ENCODE results near the gene P3H2.

The P3H2 gene

DNA sequence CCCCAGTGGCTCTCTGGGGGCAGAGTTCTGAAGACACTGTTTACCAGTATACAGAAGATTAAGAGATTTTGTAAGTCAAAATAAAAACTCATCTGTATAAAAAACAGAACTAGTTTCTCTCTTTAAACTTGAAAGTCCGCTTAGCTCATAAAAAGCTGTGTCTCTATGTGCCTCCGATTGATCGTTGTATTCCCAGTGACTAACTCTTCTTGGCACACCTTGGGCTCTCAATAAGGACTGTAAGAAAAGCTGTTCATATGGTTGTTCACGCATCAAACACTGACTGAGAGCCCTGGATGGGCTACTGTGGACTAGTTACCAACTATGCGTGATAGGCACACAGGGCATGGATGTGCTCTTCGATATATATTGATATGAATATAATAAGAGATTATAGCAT is 107.9 kb downstream of the P3H2 start:
- DNase-seq, result no peak

DNA sequence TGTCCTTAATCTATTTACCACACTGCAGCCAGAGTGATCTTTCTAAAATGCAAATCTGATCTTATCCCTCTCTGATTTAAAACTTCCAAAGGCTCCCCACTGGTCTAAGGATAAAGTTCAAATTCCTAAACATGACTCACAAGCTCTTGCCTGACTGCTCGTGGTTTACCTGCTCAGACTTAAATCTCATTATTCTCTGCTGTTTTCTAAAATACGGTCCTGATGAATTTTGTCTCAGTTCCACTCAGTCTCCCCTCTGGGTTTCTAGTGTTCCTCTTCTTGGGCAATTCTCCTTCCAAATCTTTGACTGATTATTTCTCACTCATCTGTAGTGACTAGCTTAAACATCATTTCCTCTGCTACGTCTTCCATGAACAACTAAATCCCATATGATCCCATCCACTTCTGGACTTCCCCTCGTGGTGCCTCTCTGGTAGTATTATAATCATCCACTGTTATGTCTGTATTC is 108.3 kb downstream of the P3H2 start:
- DNase-seq, result no peak

DNA sequence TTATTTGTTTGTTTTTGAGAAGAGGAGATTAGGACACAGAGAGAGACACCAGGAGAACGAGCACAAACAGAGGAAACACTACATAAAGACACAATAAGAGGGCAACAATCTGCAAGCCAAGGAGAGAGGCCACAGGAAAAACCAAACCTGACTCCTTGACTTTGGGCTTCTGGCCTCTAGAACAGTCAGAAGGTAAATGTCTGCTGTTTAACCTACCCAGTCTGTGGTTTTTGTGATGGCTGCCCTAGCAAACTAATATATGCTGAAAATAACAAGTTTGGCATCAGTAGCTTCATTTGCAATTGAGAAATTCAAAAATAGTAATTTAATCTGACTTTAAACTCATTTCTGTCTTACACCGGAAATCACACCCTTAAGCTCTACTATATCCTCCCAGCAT is 110.2 kb downstream of the P3H2 start:
- no peak for DNase-seq

DNA sequence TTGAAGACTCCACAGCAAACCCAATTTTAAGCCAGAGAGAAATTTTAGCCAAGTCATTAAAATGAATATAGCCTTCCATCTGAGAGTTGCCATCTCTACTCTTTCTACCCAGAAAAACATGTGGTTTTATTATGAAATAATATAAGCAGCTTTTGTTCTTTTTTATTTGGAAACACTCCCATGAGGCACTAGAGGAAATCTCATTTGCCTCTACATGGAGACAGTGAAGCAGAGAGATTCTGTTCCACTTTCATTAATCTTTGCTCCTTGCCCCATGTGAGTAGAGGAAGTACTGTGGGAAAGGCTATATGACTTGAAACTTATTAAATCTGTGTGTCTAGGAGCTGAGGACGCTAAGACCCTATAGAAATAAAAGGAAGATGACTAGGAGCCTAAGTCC is 111.1 kb downstream of the P3H2 start:
- DNase-seq, result no peak

DNA sequence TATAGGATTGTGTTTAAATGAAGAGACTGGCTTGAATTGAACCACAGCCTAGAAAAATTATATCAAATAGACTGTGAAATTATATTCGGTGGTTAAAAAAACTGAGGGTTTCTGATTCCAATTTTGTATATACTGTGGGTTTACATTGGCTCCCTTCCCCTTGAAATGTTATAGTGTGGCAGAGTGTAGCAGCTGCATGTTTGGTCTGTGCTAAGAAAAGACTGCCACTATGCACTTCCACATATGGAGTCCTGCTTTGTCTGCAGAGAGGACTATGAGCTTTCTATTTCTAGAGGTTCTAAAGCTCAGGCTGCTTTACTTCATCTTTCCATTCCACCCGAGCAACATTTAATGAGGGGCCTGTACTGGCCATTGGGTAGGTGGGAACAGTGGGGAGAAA is 112.3 kb downstream of the P3H2 start:
- no peak for DNase-seq

DNA sequence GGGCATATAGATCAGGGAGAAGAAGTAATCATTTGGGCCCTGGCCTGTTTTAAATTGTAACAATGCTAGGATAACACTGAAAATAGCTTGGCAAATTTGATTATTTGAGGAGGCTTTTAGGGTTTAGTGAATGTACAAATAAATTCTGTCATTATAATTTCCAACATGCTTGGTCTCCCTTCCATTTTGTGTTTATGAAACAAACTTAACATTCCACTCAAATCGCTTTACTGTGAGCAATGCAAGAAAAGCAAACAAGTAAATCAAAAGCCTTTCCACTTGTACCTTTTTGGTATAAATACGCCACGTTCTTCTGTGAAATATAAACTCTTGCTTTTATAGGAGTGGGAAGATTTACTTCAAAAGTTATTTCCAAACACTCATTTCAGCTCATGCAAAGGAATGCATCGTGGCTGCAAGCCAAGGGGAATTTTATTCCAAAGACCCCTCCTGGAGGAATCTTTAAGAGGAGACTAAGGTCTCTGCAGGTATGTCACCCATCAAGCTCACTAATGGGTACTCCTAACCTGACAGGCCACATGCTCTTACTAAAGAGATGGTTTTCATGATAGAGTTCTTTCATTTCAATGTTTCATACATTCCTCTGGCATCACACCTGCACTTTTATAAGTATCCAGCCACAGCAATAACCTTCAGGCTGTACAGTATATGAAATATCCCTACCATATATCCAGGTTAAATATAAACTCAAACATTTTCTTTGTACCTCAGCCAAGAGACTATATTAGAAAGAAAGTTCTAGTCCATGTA is 115.2 kb downstream of the P3H2 start:
- no peak for DNase-seq

DNA sequence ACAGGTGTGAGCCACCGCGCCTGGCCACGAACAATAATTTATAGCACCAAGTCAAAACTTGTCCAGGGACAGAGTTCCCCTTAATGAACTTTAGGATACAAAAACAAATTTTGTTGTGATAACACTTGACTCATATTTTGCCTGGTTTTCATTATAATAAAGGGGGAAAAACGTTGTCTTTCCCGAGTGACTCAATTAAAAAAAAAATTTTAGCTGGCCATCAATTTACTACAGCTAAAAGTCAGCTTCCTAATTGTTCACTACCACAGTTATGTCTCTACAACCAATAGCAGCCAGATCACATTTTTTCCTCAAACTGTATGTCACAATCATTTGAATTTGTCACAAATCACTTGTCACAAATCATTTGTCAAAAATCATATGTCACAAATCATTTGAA is 116.0 kb downstream of the P3H2 start:
- no peak for DNase-seq

DNA sequence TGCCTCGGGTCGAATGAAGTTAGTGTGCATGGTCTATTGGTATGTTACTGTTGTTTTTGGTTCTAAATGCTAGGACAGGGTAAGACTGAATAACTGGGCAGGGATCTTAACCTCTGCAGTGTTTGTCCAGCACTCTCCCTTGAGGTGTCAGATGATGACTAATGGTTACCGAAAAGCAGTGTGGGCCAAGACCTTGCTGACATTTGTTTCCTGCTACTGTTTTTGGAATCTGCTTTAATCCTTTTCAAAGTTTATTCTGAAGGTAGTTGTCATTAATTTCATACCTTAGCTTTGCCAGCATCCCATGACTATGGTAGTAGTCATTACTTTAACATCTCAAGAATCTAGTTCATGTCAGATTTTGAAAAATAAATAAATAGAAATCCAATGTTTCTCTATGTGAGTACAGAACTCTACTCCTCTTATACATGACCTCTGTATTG is 117.0 kb downstream of the P3H2 start:
- no peak for DNase-seq

DNA sequence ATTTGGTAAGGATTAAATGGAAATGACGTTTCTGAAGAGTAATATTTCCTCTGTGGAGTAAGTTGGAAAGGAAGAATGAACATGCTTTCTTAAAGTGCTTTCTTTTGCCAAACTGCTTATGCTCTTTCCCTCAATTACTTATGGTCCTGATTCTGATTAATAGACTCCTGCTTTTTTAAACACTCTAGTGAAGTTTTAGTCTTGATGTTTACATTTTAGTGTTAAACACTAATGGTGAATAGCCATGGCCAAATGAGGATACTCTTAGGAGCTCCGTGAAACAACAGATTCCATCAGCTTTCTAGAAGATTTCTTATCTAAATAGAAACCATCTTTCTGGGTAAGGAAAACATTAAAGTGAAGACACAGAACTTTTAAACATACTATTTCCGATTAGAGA is 117.6 kb downstream of the P3H2 start:
- no peak for DNase-seq

DNA sequence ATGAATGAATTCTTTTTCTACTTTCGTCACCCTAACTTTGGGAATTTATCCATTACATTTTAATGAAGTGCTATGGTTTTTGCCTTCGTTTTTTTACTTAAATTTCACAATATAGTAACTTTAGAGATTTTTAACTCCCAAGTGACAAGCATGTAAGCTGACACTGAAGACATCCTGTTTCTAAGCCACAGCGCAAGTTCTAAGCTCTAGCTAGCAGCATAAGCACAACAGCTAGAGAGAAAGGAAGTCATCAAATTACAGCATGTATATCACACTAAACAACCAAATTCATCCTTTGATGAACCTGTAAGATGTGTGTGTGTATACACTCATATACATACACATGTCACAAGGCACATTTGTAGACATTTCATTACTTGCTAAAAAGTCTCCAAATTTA is 119.3 kb downstream of the P3H2 start:
- no peak for DNase-seq

DNA sequence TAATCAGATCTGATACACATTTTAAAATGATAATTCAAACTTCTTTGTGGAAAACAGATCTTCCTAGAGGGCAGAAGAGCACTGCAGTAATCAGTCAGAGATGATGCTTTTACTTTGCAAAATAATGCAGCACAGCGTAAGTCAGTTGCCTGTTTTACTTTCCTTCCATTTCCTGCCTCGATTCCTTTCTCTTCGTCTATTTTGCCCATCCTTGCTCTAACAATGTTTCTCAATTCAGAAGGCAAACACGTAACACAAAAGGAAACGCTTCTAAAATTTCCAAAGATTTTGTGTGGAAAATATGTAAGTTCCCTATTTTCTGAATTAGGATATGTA is 119.9 kb downstream of the P3H2 start:
- no peak for DNase-seq

DNA sequence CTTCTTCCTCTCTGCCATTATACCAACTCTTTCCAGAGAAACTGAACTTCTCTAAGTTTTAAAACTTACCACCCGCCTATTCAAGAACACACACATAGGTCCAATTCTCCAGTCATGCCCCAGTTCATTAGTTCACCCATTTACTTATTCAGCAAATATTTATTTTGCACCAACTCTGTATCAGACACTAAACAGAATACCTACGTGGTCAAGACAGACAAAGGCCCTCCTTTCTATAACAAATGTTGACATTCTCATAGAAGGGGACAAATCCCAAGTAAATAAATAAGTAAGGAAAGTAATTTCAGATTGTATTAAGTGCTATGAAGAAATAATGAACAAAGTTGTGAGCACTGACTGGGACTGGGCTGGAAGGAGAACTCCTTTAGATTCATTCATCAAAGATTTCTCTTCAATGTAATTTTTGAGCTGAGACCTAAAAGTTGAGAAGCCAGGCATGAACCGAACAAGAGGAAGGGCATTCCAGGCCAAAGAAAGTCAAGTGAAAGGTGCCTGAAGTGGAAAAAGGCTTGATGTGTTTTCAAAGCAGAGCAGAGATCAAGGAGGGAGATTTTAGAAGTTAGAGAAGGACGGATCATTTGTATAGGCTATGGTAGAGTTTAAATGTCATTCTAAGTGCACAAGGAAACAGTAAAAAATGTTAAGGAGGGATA is 120.4 kb downstream of the P3H2 start:
- DNase-seq, result no peak

DNA sequence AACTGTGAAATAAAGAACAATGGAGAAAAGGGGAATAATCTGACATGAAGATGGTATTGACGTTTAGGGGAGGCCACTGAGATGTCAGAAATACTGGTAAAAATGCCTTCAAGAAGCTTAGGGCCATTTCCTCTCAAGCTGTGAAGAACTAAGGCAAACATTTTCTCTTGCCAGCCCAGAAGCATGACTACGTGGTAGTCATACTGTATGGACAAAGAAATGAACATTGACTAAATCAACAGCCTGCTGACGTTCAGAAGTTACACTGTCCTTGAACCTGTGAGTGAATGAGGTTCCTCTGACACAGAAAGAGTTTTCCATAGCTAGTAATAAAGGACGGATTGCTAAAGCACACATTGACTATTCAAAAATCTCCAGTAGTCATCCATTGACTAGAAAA is 121.0 kb downstream of the P3H2 start:
- no peak for DNase-seq

DNA sequence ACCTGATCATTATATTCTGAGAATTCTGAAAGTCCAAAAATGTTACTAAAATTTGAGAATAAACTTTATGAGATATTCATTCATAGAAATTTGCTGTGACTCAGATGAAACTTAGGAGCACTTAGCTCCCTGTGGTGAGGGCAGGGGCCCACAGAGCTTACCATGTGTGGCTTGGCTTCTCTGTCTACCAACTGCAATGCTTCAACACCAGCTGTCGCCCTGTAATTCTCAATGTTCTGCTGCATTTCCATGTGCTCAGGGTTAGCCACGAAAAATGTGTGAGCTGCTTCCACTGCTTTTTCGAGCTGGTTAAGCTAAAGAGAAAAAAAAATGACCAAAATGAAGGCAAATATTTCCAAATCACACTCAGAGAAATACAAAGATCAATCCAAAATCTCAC is 125.6 kb downstream of the P3H2 start:
- no peak for DNase-seq

DNA sequence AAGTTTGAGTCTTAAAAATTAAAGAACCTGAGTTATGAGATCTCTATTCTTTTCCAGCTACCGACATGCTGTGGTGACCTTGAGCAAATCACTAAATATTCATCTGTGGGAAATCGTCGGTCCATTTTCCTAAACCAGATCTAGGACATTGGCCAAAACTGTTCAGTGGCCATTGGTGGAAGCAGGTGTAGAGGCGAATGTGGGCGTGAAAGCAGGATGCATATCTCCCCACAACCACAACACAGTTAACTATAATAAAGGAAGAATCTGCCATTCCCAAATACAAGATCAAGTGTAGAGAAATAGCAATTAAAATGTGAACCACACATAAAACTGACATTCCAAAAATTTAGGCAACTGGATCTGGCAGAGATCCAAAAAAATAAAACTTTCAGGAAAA is 129.9 kb downstream of the P3H2 start:
- DNase-seq, result no peak

DNA sequence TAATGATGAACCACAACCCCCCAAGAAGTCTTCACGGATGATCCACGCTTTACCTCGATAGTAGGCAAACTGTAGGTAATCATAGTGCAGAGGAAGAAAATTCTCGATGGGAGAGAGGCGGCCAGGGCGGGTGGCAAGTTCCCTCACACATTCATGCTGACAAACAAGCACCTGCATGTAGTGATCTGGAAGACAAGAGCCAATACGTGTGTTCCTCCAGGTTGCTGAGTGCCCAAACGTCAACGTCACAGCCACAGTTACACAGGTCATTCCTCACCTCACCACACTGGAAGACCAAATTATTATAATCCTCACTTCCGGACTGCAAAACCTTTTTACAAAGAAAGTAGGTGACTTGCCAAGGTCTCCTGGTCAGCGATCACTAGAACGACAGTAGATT is 131.8 kb downstream of the P3H2 start:
- DNase-seq, result no peak

DNA sequence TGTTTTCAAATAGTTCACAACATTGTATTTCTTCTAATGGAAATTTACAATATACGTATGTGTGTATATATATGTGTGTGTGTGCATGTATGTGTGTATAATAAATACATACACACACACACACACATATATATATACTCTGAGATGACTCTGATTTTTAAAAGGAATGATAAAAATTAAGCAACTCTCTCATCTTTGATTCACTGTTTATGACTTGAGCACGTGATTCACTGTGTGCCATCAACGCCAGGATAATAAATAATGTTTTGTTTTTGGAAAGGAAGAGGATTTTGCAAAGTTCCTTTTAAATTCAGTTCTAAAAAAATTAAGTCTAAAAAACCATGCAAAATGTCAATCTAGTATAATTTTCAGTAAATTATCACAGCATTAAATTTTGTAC is 132.4 kb downstream of the P3H2 start:
- DNase-seq, result no peak

DNA sequence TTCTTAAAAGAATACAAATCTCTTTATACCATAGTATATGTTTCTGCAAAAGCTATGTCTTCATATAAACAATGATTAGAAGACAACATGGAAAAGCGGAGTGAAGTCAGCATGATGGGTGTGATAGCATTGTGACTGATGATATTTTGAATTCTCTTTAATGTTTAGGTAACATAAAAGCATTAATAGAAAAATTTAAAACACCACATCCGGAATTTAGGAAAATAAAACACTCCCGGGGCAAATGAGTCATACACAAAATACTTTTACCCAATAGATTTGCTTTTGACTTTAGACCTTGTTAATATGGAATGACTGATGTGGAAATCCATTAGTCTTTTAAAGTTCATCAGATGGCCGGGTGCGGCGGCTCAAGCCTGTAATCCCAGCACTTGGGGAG is 134.7 kb downstream of the P3H2 start:
- no peak for DNase-seq

DNA sequence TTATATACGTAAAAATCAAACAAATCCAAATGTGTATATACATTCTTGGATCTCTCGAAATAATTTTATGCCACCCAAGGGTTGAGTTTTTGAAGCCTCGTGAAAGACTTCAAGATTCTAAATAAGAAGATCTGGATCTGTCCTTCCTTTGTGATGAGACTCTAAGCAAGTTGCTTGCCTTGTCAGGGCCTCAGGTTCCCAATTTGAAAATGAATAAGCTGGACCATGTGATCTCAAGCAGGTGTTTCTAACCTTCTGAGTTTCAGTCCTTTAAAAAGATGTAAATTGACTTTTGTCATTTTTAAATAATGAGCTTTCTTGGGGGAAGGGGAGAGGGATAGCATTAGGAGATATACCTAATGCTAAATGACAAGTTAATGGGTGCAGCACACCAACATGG is 137.1 kb downstream of the P3H2 start:
- DNase-seq, result no peak

DNA sequence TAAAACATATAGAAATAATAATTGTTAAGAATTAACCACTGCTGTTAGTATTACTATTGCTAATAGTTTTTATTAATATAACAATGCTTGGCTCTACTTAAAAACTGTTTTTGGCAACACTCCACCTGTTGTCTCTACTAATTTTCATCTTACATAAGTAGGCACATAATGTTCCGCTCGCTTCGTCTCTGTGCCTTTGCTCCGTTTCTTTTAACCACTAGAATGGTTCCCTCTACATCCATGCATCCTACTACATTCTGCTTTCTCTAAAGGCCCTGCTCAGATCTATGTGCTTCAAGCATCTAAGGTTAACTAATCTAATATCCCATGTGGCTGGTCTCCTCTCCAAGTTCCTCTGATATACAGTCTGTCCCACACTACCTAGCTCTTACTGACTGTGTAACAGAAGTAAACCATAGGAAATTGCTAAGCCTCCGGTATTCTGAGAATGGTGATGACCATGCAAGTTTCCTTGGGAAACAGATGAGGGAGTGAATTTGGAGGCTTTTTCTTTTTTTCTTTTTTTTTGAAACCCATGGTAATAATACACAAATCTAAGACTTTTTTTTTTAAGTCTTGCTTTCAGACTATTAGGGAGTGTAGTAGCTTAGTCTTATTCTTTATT is 138.3 kb downstream of the P3H2 start:
- no peak for DNase-seq

DNA sequence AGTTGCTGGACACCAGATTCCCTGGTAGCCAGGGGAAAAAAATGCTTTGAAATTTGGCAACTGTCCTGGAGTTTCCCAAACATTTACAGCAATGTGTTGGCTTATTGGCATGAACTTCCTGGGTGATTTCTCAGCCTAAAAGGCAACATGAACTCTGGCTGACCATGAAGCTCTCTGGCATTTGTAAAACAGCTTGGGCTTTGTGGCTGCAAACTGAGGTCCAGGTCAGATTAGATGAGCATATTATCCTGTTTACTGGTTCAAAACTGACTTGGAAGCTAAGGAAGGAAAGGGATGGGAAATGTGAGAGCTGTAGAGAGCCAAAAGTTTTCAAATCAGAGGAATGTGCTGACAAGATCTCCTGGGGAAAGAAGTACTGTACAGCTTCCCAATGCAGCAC is 139.0 kb downstream of the P3H2 start:
- no peak for DNase-seq

DNA sequence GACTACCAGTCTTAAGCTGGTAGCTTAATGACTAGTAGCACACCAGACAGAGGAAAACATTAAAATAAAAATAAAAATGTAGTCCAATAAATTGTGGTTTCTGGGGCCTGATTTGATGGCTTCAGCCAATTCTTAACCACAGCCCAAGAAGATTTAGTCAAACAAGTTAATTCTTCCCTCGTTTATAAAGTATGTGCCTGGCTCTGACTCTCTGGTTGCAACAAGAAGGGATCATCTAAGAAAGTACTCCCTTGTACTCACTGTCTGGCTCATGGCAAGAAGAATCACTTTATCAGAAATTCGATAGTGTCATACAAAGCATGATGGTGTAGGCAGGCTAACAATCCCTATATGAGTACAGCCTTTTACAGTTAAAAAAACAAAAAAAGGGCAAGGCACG is 141.9 kb downstream of the P3H2 start:
- no peak for DNase-seq

DNA sequence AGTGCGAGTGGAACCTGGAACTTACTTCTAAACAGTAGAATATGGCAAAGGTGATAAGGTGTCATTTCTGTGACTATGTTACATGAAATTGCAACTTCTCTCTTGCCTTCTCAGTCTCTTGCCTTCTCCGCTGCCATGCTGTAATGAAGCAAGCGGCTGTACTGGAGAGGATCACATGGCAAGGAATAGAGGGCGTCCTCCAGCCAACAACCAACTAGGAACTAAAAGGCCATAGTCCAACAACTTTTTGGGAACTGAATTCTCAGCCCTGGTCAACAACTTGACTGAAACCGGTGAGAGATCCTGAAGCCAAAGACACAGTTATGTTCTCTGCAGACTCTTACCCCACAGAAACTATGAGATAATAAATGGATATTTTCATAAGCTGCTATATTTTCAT is 143.5 kb downstream of the P3H2 start:
- no peak for DNase-seq

DNA sequence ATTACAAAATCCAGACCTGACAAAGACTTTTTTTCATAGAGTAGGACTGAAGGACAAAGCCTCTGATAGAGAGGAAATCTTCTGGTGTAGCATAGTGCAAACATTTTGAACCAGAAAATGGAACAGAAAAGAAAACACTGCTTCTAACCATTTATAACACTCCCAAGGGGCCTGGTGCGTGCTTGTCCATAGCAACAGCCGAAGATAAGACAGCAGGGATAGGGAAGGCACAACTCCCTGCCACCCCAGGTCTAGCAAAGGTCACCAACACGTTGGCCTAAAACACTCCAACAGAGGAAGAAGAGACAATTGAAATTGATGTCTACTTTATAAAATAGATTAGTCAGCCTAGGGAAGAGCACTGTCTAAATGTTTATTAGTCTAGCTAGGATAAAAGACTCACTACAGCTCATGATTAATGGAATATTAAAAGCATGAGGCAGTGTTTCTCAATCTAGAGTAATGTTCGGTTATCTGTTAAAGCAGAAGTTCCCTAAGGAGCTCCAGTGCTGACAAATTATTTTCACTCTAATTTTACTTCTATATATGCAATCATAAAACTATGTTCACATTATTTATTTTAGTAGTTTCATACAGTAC is 145.2 kb downstream of the P3H2 start:
- no peak for DNase-seq

Measured in activated CD4-positive, alpha-beta T cell treated with anti-CD3 and anti-CD28 coated beads for 1 hour (primary cell).